GM12891 (cell line): ENCODE data around the gene BHLHA15.

ENCODE experiments used
- PAX5 ChIP-seq: IDR thresholded peaks from 2 replicates; pipeline ENCODE4 v1.6.1; 2011; ENCODE audit warnings: low read length, moderate library complexity, mild to moderate bottlenecking; ENCODE audit not compliant: insufficient read depth, severe bottlenecking
- POLR2AphosphoS5 ChIP-seq: IDR thresholded peaks from 2 replicates; pipeline ENCODE4 v1.6.1; 2011; ENCODE audit warnings: low read depth, low read length, control low read depth

DNA sequence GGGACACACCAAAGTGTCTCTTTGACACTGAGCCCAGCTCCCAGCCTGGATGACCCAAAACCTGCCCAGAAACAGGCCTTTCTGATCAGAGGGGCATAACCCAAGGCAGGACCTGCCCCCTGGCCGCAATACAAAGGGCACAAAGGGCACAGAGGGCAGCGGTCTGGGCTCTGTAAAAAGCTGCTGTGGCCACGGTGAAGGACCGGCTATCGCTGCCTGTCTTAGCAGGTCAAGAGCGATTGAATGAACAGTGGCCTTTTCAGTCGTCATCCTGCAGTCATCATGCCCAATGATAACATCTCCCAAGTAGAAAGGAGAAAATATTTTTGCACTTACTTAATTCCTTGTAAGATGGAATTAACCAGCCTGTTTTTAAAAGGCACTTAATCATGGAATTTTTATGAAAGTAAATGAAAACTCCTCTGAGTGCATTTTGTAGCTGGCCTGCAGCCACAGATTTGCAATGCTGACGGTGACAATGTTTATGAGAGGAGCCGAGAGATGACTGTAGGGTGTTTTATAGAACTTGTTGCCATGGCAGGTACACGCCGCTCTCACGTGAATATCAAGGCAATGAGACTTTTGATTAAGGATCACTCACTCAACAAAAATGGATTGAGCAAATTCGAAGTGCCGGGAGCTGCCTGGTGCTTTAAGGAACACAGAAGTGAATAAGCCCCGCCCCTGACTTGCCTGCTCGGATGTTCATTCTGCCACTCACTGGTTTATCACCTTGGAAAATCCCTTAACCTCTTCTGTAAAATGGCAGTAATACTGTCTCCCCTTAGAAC, 47.3 kb upstream of the BHLHA15 start:
- TF ChIP-seq POLR2AphosphoS5 (no peak), PAX5 (no peak)
